Hair follicle dermal papilla cell (primary cell): ENCODE measurements around the gene MVK. TPM values are rescaled to one million over a fixed set of nuclear protein-coding genes. Genes with fewer than 3 reads are reported as not detected.

Source experiments
- total RNA-seq: library from RNA; depleted of rRNA; stranded (reverse); fragments of >200 nt; gene quantifications from 2 replicates; pipeline ENCODE4 v1.2.3, GENCODE V29; 2012

MVK gene
- 31.3 and 39.3 TPM in 2 replicates for total RNA-seq

DNA sequence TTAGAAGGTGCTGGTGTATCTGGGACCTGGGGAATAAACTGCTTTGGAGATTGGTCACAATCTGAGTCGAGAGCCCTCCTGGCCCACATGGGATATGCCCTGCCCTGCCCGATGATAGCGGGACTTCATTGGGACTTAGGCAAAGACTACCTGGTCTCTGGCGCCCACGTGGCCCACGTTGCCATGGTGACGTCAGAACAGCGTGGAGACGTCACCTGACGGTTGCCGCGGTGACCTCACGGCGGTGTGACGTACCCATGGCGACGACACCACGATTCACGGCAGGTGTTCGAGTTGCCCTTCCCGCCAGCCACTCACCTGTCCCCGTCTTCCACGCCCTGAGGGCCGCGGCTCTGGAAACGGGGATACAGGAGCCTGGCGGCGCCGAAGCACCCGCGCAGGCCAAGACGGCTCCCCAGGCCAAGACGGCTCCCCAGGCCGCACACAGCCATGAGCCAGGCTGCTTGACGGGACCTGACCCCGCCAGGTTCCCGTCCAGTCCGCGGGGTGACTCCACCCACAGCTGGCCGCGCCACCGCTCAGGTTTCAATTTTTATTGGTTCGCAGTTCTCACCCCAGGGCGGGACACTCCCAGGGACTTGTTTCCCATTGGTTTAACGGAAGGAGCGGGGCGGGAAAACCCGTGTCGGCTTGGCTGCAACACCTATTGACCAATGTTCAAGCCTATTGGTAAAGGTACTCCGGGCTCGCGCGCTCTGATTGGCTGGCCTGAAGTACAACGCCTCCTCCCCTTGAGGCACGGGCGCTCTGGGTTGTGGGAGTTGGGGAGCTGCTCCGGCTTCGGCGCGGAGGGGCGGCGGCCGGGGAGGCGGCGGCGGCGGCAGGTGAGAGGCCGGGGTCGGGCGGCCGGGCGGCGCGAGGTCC lies at the start of gene MVK, which contains the start of gene MMAB:
Gene MVK (plus strand): TSS at position 766 of the 885 bp plus-strand sequence. CDS start 1,029 bp downstream, outside the sequence.
Gene MMAB (minus strand): TSS at position 476 of the 885 bp plus-strand sequence. CDS start 24 bp downstream, at position 452.

Other genes with a start within 250 kb of the MVK start
- gene MYO1H, start 225.9 kb upstream of the MVK start, total RNA-seq: 0.16 TPM in 1 of 2 replicates, not detected in the other
- 212 and 215 TPM in 2 replicates for gene KCTD10, start 96.5 kb upstream of the MVK start, total RNA-seq
- 52.9 and 57.9 TPM in 2 replicates for gene UBE3B, start 96.2 kb upstream of the MVK start, total RNA-seq
- gene MMAB, start 290 bp upstream of the MVK start, total RNA-seq: 34.9 and 51.4 TPM in 2 replicates
- under 0.01 and 0.16 TPM in 2 replicates for gene FAM222A, start 140.0 kb downstream of the MVK start, total RNA-seq